Naive B cell (primary cell): ENCODE results near the gene OR1E2. TPM values are rescaled to one million over a fixed set of nuclear protein-coding genes. Genes with fewer than 3 reads are reported as not detected.
"Not testable (repeated sequence)": the region's sequence is repeated elsewhere in the genome, so short reads cannot be mapped to it uniquely, and the experiment has no call there.

Experiments
- ATAC-seq, 2 donors: fragments of 150-1000 bp; cut with Tn5 transposase; 2 replicates each; pipeline ENCODE4 v1.10.0; 2021; ENCODE audit warnings: low read depth in 2 of 2, mild to moderate bottlenecking in 2 of 2, moderate library complexity in 2 of 2
- DNase-seq: peaks from one replicate; pipeline ENCODE4 v3.0.0; 2022
- H3K27ac Mint-ChIP-seq, 6 donors: one replicate each; pipeline ENCODE4 v1.8.0; 2020 to 2022; ENCODE audit warnings: mild to moderate bottlenecking in 6 of 6, mixed read lengths in 6 of 6, moderate library complexity in 5 of 6, inconsistent platforms in 2 of 6
- H3K27me3 Mint-ChIP-seq, 3 donors: one replicate each; pipeline ENCODE4 v1.8.0; 2021 to 2022; ENCODE audit warnings: mixed read lengths in 3 of 3, mild to moderate bottlenecking in 1 of 3
- H3K36me3 Mint-ChIP-seq, 2 donors: one replicate each; pipeline ENCODE4 v1.8.0; 2020 to 2022; ENCODE audit warnings: mixed read lengths in 2 of 2, inconsistent platforms in 1 of 2, mild to moderate bottlenecking in 1 of 2
- H3K4me1 Mint-ChIP-seq, 3 donors: one replicate each; pipeline ENCODE4 v1.8.0; 2020 to 2022; ENCODE audit warnings: mixed read lengths in 3 of 3, inconsistent platforms in 1 of 3, mild to moderate bottlenecking in 1 of 3, moderate library complexity in 1 of 3
- H3K4me3 Mint-ChIP-seq, 8 donors: one replicate each; pipeline ENCODE4 v1.8.0; 2020 to 2022; ENCODE audit warnings: mild to moderate bottlenecking in 8 of 8, mixed read lengths in 8 of 8, moderate library complexity in 8 of 8, inconsistent platforms in 2 of 8
- H3K9me3 Mint-ChIP-seq, 7 donors: one replicate each; pipeline ENCODE4 v1.8.0; 2020 to 2022; ENCODE audit warnings: mixed read lengths in 7 of 7, mild to moderate bottlenecking in 5 of 7, inconsistent platforms in 2 of 7, moderate library complexity in 1 of 7
- polyA plus RNA-seq, 6 donors: library from polyadenylated mRNA; unstranded; fragments of 300-500 nt; fragmentation: Illumina TruSeq; gene quantifications; one replicate each; pipeline ENCODE4 v1.2.3, GENCODE V29; 2021; ENCODE audit warnings: low read depth in 6 of 6

Gene OR1E2
- not detected for polyA plus RNA-seq

GRCh38 chr17:3433741-3434140 is at the start of gene OR1E2:
Gene OR1E2, minus strand, starts transcription at chr17:3433841. Its CDS starts 0 bp downstream, at chr17:3433841.
- Mint-ChIP-seq H3K4me1 (peaks cover 0 to 6% (median 3%) of the 10 kb centered on the region in 3 donors), H3K4me3 (no peak within 1 kb of the TSS)

DNA sequence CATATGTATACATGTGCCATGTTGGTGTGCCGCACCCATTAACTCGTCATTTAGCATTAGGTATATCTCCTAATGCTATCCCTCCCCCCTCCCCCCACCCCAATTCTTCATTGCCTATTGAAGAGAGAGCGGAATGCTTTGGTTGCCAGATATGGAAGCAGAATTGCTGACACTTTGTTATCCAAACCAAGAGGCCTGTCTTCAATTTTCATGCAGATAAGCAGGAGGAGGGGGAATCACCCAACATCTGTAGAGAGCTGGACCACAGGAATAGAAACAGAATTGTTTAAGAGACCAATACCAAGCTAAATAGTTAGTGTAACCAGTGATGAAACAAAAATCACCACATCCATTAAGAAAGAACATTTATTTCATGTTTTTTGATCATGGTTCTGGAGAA is 49.2 kb upstream of the OR1E2 start:
- Mint-ChIP-seq H3K27me3 (peaks cover 27 to 55% (median 41%) of the 10 kb centered on the region in 3 donors), H3K4me3 (no peak overlapping the region), H3K36me3 (no peaks in the 10 kb centered on the region), H3K27ac (no peak overlapping the region), H3K9me3 (no peaks in the 10 kb centered on the region), H3K4me1 (no peaks in the 10 kb centered on the region)
- ATAC-seq (no peak), DNase-seq (no peak)

More at GRCh38 chr17:3433741-3434140, at the start of gene OR1E2:
- no peak for DNase-seq
- Mint-ChIP-seq H3K27ac (no peak within 1 kb of the TSS), H3K36me3 (no peaks in the 10 kb centered on the region), H3K9me3 (peaks cover 5 to 26% (median 14%) of the 10 kb centered on the region in 7 donors), H3K27me3 (peaks cover 25 to 60% (median 60%) of the 10 kb centered on the region in 3 donors)
- no peak for ATAC-seq

- Mint-ChIP-seq H3K27ac (no peak overlapping the region), H3K9me3 (no peaks in the 10 kb centered on the region), H3K4me1 (no peaks in the 10 kb centered on the region), H3K36me3 (no peaks in the 10 kb centered on the region), H3K27me3 (peaks cover 13 to 32% (median 25%) of the 10 kb centered on the region in 3 donors), H3K4me3 (no peak overlapping the region)
- ATAC-seq: no peak
- DNase-seq: no peak
Observed at GRCh38 chr17:3479988-3480387, 46.3 kb upstream of the OR1E2 start.

GRCh38 chr17:3475812-3476610 is 42.4 kb upstream of the OR1E2 start, which contains the start of gene ASPA:
Gene ASPA, plus strand, starts transcription at chr17:3475997. Its CDS starts 163 bp downstream, at chr17:3476160.
- Mint-ChIP-seq H3K27me3 (peaks cover 7 to 20% (median 13%) of the 10 kb centered on the region in 3 donors), H3K4me3 (peak within 1 kb of the TSS in 4 of 8 donors; percentile 2 to 50 (median 9)), H3K36me3 (no peaks in the 10 kb centered on the region), H3K9me3 (no peaks in the 10 kb centered on the region), H3K4me1 (no peaks in the 10 kb centered on the region), H3K27ac (no peak within 1 kb of the TSS)
- ATAC-seq (no peak), DNase-seq (no peak)

- no peak for ATAC-seq
Observed at GRCh38 chr17:3475251-3475685, 41.6 kb upstream of the OR1E2 start.

DNA sequence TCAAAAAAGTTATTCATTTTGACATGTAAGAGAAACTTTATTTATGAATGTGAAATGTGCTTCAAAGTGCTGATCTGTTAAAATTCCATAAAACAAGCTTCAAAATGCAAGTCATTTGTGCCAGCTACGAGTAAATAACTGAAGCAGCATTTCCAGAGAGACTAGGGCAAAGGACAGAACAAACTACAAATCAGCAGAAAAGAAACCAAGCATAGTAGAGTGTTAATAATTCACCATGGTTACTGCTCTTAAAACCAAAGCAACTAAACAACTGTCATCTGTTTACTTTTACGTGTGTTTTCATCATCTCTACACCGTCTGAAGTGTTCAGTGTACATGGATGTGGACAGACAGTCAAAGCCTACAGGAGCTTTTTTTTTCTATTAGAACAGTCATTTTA is 40.6 kb upstream of the OR1E2 start:
- Mint-ChIP-seq H3K27ac (no peak overlapping the region), H3K27me3 (peaks cover 7 to 17% (median 7%) of the 10 kb centered on the region in 3 donors), H3K4me1 (no peaks in the 10 kb centered on the region), H3K9me3 (no peaks in the 10 kb centered on the region), H3K36me3 (no peaks in the 10 kb centered on the region), H3K4me3 (no peak overlapping the region)
- DNase-seq (no peak), ATAC-seq (no peak)

More at GRCh38 chr17:3475251-3475685, 41.6 kb upstream of the OR1E2 start:
- H3K4me3 Mint-ChIP-seq: no peak overlapping the region
- no peak for DNase-seq
- H3K36me3 Mint-ChIP-seq: no peaks in the 10 kb centered on the region
- H3K27ac Mint-ChIP-seq: no peak overlapping the region
- H3K9me3 Mint-ChIP-seq: no peaks in the 10 kb centered on the region
- H3K27me3 Mint-ChIP-seq: peaks cover 3 to 22% (median 13%) of the 10 kb centered on the region in 3 donors
- no peaks in the 10 kb centered on the region for H3K4me1 Mint-ChIP-seq

GRCh38 chr17:3472137-3472536 is 38.5 kb upstream of the OR1E2 start:
- Mint-ChIP-seq H3K4me1 (no peaks in the 10 kb centered on the region), H3K4me3 (peak overlapping the region in 1 of 8 donors; percentile 80), H3K27ac (no peak overlapping the region), H3K9me3 (no peaks in the 10 kb centered on the region), H3K27me3 (peaks cover 6 to 14% (median 7%) of the 10 kb centered on the region in 3 donors), H3K36me3 (no peaks in the 10 kb centered on the region)
- DNase-seq: no peak
- ATAC-seq: no peak

DNA sequence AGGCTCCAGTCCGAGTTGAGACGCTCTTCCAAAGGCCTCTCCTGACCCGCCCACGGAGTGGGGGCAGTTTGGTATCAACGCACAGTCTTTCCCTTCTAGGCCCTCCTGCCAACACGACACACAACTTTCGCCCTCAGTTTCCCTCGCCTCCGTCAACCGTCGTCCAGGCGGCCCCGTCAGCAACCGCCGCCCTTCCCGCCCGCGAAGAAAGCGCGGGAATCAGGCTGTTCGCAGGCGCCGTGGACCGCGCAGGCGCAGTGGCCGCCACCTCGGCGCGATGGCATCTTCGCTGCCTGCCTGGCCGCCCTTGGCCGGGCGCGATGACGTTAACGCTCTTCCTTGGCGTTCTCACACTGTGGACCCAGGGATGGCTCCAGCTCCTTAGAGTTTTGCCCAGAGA is 38.0 kb upstream of the OR1E2 start, which contains the start of gene SPATA22:
Gene SPATA22 (minus strand): TSS at position 221 of the 400 bp plus-strand sequence. CDS start 2,494 bp downstream, outside the sequence.
- H3K27ac Mint-ChIP-seq: peak within 1 kb of the TSS in 1 of 6 donors; percentile 42
- H3K9me3 Mint-ChIP-seq: no peaks in the 10 kb centered on the region
- no peaks in the 10 kb centered on the region for H3K4me1 Mint-ChIP-seq
- no peaks in the 10 kb centered on the region for H3K36me3 Mint-ChIP-seq
- H3K4me3 Mint-ChIP-seq: peak within 1 kb of the TSS in 1 of 8 donors; percentile 80
- ATAC-seq (no peak), DNase-seq (no peak)
- peaks cover 6 to 14% (median 7%) of the 10 kb centered on the region in 3 donors for H3K27me3 Mint-ChIP-seq

DNA sequence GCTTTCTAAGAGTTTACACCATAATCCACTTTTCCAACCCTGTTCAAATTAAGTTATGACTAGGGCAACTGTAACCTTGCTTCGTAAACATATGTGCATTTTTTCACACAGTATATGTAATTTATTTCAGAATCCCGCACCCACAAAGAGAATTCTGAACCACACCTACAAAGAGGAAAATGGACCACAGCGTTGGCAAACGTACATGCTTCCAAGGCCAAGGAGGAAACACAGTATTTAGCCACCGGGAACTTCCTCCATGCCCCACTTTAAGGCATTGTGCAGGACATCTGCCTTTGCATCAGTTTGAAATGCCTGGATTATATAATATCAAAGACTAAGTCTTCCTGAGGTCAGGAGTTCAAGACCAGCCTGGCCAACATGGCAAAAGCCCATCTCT is 35.9 kb upstream of the OR1E2 start:
- ATAC-seq (no peak), DNase-seq (no peak)
- no peaks in the 10 kb centered on the region for H3K4me1 Mint-ChIP-seq
- no peaks in the 10 kb centered on the region for H3K36me3 Mint-ChIP-seq
- no peaks in the 10 kb centered on the region for H3K9me3 Mint-ChIP-seq
- peaks cover 7 to 14% (median 11%) of the 10 kb centered on the region in 3 donors for H3K27me3 Mint-ChIP-seq
- H3K4me3 Mint-ChIP-seq: no peak overlapping the region
- no peak overlapping the region for H3K27ac Mint-ChIP-seq

DNA sequence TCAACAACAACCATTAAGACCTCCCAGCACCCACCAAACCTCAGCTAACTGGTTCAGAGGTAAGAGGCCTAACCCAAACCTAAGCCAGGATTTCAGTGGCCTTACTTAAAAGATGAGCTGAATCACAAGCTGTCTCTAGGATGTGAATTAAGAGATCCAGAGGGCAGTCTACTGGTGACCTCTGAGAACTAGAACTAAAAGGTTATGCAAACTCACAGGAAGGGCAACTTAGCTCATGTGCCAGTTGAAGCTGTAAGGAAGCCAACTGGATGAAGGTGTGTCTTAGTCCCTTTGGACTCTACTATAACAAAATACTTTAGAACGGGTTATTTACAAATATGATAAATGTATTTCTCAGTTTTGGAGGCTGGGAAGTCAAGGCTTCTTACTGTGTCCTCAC is 32.7 kb upstream of the OR1E2 start:
- H3K36me3 Mint-ChIP-seq, H3K27ac Mint-ChIP-seq, DNase-seq, ATAC-seq, H3K9me3 Mint-ChIP-seq, H3K4me3 Mint-ChIP-seq, H3K4me1 Mint-ChIP-seq: not testable (repeated sequence)
- peaks cover 7 to 14% (median 11%) of the 10 kb centered on the region in 3 donors for H3K27me3 Mint-ChIP-seq

DNA sequence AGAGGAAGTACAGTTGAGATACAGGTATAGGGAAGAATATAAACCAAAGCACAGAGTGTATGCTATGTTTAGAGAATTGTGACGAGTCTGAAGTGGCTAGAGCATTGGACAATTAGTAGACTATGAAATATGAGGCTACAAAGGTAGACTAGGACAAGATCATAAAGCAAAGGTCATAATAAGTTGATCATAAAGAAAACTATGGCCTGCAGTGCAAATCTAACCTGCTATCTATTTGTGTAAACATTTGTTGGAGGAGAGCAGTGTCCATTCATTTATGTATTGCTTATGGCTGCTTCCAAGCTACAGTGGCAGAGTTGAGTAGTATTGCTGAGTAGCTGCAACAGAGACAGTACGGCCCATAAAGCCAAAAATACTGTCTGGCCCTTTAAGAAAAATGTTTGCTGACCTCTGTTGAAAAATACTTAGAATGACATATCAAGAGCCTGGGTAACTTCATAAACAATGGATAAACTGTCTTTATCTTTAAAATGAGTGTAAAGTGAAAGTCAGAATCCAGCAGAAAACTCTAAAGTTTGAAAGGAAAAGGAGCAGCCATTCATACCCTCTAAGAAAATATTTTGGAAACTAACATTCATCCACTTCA is 14.5 kb upstream of the OR1E2 start:
- Mint-ChIP-seq H3K4me3 (no peak overlapping the region), H3K9me3 (peaks cover 0 to 2% (median 0%) of the 10 kb centered on the region in 7 donors), H3K4me1 (no peaks in the 10 kb centered on the region), H3K27ac (peak overlapping the region in 1 of 6 donors; percentile 1), H3K27me3 (peaks cover 4 to 7% (median 7%) of the 10 kb centered on the region in 3 donors), H3K36me3 (no peaks in the 10 kb centered on the region)
- ATAC-seq: no peak
- DNase-seq: no peak

GRCh38 chr17:3447625-3448024 is 14.0 kb upstream of the OR1E2 start:
- H3K36me3 Mint-ChIP-seq: no peaks in the 10 kb centered on the region
- no peak for ATAC-seq
- H3K4me1 Mint-ChIP-seq: no peaks in the 10 kb centered on the region
- H3K4me3 Mint-ChIP-seq: no peak overlapping the region
- no peak for DNase-seq
- peaks cover 0 to 2% (median 0%) of the 10 kb centered on the region in 7 donors for H3K9me3 Mint-ChIP-seq
- peaks cover 2 to 12% (median 7%) of the 10 kb centered on the region in 3 donors for H3K27me3 Mint-ChIP-seq
- peak overlapping the region in 1 of 6 donors; percentile 1 for H3K27ac Mint-ChIP-seq

GRCh38 chr17:3440451-3440850 is 6.8 kb upstream of the OR1E2 start:
- no peak overlapping the region for H3K27ac Mint-ChIP-seq
- no peaks in the 10 kb centered on the region for H3K36me3 Mint-ChIP-seq
- H3K4me3 Mint-ChIP-seq: no peak overlapping the region
- H3K27me3 Mint-ChIP-seq: peaks cover 23 to 43% (median 29%) of the 10 kb centered on the region in 3 donors
- H3K4me1 Mint-ChIP-seq: no peaks in the 10 kb centered on the region
- no peaks in the 10 kb centered on the region for H3K9me3 Mint-ChIP-seq
- DNase-seq (no peak), ATAC-seq (no peak)
